AG04450 (cell line): ENCODE measurements around the gene HJV. TPM values are rescaled to one million over a fixed set of nuclear protein-coding genes. Genes with fewer than 3 reads are reported as not detected.
A peak's percentile ranks its signal among the peaks of the same experiment; 100 is the strongest.

Source experiments
- CTCF ChIA-PET: fragments of 300-600, 350-600 bp; formaldehyde crosslinking; extraction: SDS; loops from one replicate; lab custom pipeline; 2022; ENCODE audit warnings: antibody characterized with exemption, inconsistent platforms; lab: Charles Lee
- POLR2A ChIA-PET: fragments of 350-600 bp; formaldehyde crosslinking; extraction: SDS; loops from one replicate; lab custom pipeline; 2021; ENCODE audit warnings: antibody characterized with exemption, inconsistent platforms; lab: Yijun Ruan, JAX
- DNase-seq: peaks from one replicate; pipeline ENCODE4 v3.0.0-alpha.2; 2011; ENCODE audit warnings: low read depth, low spot score
- H3K27ac ChIP-seq: one replicate; pipeline ENCODE4 v1.5.1; 2012; ENCODE audit warnings: low read depth, low read length, control low read depth
- H3K27me3 ChIP-seq: one replicate; pipeline ENCODE4 v1.6.0; 2012; ENCODE audit warnings: low read length; ENCODE audit not compliant: control insufficient read depth, insufficient read depth
- H3K4me3 ChIP-seq: 2 replicates; pipeline ENCODE4 v1.5.1; 2011; ENCODE audit warnings: mild to moderate bottlenecking, low read depth, low read length, control low read depth
- H3K9me3 ChIP-seq: 2 replicates; pipeline ENCODE4 v1.5.1; 2012; ENCODE audit warnings: low read length; ENCODE audit not compliant: control insufficient read depth, insufficient read depth
- polyA plus RNA-seq: library from polyadenylated mRNA; depleted of rRNA; stranded (reverse); fragments of >200 nt; gene quantifications from 2 replicates; pipeline ENCODE4 v1.2.3, GENCODE V29; 2011
- TF ChIP-seq, protein P1 (sequence below): IDR thresholded peaks from 2 replicates; pipeline ENCODE4 v1.5.1; 2011; ENCODE audit warnings: low read depth, low read length, control low read depth, inconsistent platforms

HJV gene
- polyA plus RNA-seq, 1 experiment: not detected

DNA sequence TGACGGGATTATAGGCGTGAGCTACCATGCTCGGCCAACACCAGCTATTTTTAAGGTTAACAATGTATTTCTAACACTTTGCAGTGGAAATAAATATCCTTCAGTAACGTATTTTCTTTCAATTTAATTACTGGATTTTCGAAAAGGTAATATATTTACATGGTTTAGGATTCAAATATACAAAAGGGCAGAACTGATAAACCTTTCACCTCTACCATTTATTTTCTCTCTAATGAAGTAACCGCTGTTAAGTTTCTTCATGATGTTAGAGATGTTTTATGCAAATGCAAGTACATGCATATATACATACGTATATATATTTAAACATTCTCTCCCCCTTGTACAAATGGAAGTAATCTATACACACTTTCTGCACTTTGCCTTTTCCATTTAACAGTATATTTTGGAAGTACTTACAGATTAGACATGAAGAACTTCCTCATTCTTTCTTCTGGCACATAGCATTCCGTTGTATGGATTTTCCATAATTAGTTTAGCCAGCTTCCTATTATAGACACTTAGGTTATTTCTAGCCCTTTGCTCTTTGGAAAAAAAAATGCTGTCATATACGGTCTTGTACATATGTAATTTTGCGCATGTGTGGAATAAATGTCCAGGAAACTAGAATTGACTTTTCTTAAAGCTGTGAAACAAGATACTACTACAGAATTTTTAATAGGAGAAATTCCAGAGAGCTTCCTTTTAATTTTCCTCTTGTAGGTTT is 14.9 kb upstream of the HJV start:
- H3K9me3 ChIP-seq: no peaks in the 10 kb centered on the region
- DNase-seq: no peak
- no peak overlapping the region for H3K27ac ChIP-seq
- ChIA-PET POLR2A (interaction anchor here (5.9 kb wide), 1 partner anchor 15 kb away, joined by 71 read pairs; no protein-coding TSS in a partner anchor), CTCF (interaction anchor here (0.8 to 5.4 kb wide), 2 partner anchors 12 to 58 kb away, joined by 3 to 26 read pairs; no protein-coding TSS in a partner anchor)
- TF ChIP-seq, protein P1, sequence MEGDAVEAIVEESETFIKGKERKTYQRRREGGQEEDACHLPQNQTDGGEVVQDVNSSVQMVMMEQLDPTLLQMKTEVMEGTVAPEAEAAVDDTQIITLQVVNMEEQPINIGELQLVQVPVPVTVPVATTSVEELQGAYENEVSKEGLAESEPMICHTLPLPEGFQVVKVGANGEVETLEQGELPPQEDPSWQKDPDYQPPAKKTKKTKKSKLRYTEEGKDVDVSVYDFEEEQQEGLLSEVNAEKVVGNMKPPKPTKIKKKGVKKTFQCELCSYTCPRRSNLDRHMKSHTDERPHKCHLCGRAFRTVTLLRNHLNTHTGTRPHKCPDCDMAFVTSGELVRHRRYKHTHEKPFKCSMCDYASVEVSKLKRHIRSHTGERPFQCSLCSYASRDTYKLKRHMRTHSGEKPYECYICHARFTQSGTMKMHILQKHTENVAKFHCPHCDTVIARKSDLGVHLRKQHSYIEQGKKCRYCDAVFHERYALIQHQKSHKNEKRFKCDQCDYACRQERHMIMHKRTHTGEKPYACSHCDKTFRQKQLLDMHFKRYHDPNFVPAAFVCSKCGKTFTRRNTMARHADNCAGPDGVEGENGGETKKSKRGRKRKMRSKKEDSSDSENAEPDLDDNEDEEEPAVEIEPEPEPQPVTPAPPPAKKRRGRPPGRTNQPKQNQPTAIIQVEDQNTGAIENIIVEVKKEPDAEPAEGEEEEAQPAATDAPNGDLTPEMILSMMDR: no peak
- H3K4me3 ChIP-seq: peak overlapping the region; percentile 59
- H3K27me3 ChIP-seq: no peaks in the 10 kb centered on the region

DNA sequence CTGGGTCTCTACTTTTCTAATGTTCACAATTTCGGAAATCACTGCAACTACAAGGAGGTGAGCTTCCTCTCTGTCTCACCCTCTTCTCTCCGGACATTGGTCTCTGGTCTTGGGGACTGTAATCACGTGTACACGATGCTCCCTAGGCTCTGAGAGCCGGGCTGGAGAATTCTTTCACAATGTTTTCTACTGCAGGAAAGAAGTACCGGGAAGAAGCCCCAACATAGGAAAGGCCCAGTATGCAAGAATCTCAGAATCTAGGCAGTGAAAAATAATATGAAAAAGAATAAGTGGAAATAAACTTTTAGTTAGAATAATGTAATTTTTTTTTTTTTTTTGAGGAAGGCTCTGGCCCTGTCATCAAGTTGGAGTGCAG is 13.5 kb upstream of the HJV start:
- Histone ChIP-seq H3K27ac (peak overlapping the region; percentile 21), H3K4me3 (peak overlapping the region; percentile 34; the same call in 1 of the 2 replicates), H3K27me3 (no peaks in the 10 kb centered on the region), H3K9me3 (no peaks in the 10 kb centered on the region)
- DNase-seq: no peak
- TF ChIP-seq, protein P1: no peak
- ChIA-PET CTCF (interaction anchor here (0.7 to 5.4 kb wide), 7 partner anchors 10 to 190 kb away, joined by 3 to 26 read pairs (median 3); partner anchors contain the start of genes NUDT17 and RBM8A), POLR2A (interaction anchor here (1.1 to 5.9 kb wide), 2 partner anchors 16 to 72 kb away, joined by 7 to 71 read pairs; no protein-coding TSS in a partner anchor)

DNA sequence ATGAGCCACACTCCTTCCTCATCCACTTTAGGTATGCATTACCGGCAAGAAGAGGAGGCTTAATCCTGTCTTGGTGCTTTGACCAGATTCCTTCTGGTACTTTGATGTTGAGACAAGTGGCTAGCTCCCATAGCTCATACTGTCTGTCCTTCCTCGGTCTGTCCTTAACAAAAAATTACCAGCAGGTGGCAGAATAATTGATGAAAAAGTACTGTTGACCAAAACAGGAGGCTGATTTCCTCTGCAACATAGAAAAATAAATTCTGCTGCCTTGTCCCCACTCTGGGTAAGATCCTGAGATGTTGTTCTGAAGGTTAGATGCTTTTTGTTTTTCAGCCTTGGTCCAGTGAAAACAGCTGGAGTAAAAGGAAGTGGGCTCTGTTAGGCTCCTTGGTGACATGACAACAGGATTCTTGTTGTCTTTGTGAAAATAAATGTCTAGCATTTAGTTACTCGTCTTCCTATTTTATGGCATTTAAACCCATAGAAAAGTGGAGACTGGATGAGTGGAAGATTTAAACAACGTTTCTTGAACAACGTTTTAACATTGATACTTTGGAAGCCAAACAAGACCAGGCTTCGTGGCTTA is 11.2 kb upstream of the HJV start:
- ChIA-PET POLR2A (no interaction called here), CTCF (interaction anchor here (0.5 to 3.0 kb wide), 20 partner anchors 10 to 187 kb away, joined by 3 to 12 read pairs (median 4); partner anchors contain the start of genes HJV, NUDT17, PIAS3 and TXNIP)
- DNase-seq: no peak
- Histone ChIP-seq H3K27ac (no peak overlapping the region), H3K4me3 (no peak overlapping the region), H3K9me3 (no peaks in the 10 kb centered on the region), H3K27me3 (no peaks in the 10 kb centered on the region)
- TF ChIP-seq, protein P1: peak; percentile 59

DNA sequence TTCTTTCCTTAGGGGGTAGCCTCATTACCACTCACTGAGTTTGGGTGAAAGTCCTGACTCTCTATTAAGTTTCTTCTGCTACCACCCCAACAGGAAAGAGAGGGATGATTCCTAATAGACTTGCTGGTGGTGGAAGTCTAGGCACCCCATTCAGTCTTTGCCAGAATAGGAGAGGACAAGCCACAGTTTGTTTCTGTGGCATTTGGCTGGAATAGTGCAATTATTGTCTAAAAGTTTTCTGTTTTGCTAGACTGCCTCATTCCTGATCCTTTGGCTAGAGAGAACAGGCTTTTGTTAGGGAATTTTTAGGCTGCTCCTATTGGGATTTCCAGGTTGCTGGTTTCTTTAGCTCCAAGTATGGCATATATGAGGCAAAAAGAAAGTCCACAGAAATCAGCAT is 9.9 kb upstream of the HJV start:
- ChIA-PET POLR2A (interaction anchor here (0.6 kb wide), 1 partner anchor 16 kb away, joined by 11 read pairs; no protein-coding TSS in a partner anchor), CTCF (interaction anchor here (1.1 to 3.0 kb wide), 9 partner anchors 8 to 186 kb away, joined by 3 to 12 read pairs (median 4); partner anchors contain the start of genes HJV, NUDT17 and TXNIP)
- DNase-seq: no peak
- Histone ChIP-seq H3K27me3 (no peaks in the 10 kb centered on the region), H3K27ac (no peak overlapping the region), H3K9me3 (no peaks in the 10 kb centered on the region), H3K4me3 (no peak overlapping the region)
- TF ChIP-seq, protein P1: no peak
